Endothelial cell (in vitro differentiated cells): Measurements from ENCODE around the gene HLA-DRB5. TPM values are rescaled to one million over a fixed set of nuclear protein-coding genes. Genes with fewer than 3 reads are reported as not detected.

ENCODE experiments used
- DNase-seq: peaks from one replicate; pipeline ENCODE4 v3.0.0; 2021; ENCODE audit warnings: low spot score
- H3K27ac Mint-ChIP-seq: one replicate; pipeline ENCODE4 v1.8.0; 2021; ENCODE audit warnings: mixed read lengths, inconsistent platforms; ENCODE audit not compliant: unreplicated experiment
- H3K27me3 Mint-ChIP-seq: one replicate; pipeline ENCODE4 v1.8.0; 2021; ENCODE audit warnings: mild to moderate bottlenecking, moderate library complexity, mixed read lengths, inconsistent platforms; ENCODE audit not compliant: unreplicated experiment
- H3K36me3 Mint-ChIP-seq: one replicate; pipeline ENCODE4 v1.8.0; 2021; ENCODE audit warnings: mild to moderate bottlenecking, low read depth, mixed read lengths, inconsistent platforms; ENCODE audit not compliant: unreplicated experiment
- H3K4me1 Mint-ChIP-seq: one replicate; pipeline ENCODE4 v1.8.0; 2021; ENCODE audit warnings: mild to moderate bottlenecking, mixed read lengths, inconsistent platforms; ENCODE audit not compliant: unreplicated experiment
- H3K4me3 Mint-ChIP-seq: one replicate; pipeline ENCODE4 v1.8.0; 2021; ENCODE audit warnings: mild to moderate bottlenecking, mixed read lengths, inconsistent platforms; ENCODE audit not compliant: unreplicated experiment
- H3K9me3 Mint-ChIP-seq: one replicate; pipeline ENCODE4 v1.8.0; 2021; ENCODE audit warnings: mixed read lengths, inconsistent platforms; ENCODE audit not compliant: unreplicated experiment
- total RNA-seq: library from RNA; stranded (reverse); fragmentation: NEBNext Ultra II Directional; extraction: Animal tissue kit (Norgen Biotek cat#: 25700); gene quantifications from one replicate; pipeline ENCODE4 v1.2.1, GENCODE V29; 2021; ENCODE audit not compliant: unreplicated experiment
- TF ChIP-seq, protein P1 (sequence below): fragments of 200-600 bp; sonication (generic); IDR thresholded peaks from one replicate; pipeline ENCODE4 v1.5.0; 2021; ENCODE audit warnings: antibody characterized with exemption; ENCODE audit not compliant: unreplicated experiment

The HLA-DRB5 gene
- total RNA-seq, 1 donor from 2014 or later = 0.82 TPM

DNA sequence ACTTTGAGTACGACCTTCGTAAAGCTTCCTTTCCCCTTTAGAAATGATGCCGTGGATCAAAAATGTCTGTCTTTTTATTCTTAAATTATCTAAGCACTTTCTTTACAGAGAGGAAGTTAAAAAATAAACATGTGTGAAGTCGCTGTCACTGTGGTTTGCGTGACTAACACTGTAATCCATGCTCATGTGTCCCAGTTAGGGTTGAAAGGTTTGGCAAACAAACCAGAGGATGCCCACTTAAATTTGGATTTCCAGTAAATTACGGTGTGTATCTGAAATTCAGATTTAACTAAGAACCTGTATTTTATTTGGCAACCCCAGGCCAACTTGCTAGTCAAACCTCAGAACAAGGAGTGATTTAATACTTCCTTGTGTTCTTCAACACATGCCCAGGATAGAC is 38.5 kb upstream of the HLA-DRB5 start:
- no peaks in the 10 kb centered on the region for H3K27me3 Mint-ChIP-seq
- peaks cover 2% of the 10 kb centered on the region for H3K4me1 Mint-ChIP-seq
- no peaks in the 10 kb centered on the region for H3K9me3 Mint-ChIP-seq
- no peak overlapping the region for H3K27ac Mint-ChIP-seq
- TF ChIP-seq, protein P1, sequence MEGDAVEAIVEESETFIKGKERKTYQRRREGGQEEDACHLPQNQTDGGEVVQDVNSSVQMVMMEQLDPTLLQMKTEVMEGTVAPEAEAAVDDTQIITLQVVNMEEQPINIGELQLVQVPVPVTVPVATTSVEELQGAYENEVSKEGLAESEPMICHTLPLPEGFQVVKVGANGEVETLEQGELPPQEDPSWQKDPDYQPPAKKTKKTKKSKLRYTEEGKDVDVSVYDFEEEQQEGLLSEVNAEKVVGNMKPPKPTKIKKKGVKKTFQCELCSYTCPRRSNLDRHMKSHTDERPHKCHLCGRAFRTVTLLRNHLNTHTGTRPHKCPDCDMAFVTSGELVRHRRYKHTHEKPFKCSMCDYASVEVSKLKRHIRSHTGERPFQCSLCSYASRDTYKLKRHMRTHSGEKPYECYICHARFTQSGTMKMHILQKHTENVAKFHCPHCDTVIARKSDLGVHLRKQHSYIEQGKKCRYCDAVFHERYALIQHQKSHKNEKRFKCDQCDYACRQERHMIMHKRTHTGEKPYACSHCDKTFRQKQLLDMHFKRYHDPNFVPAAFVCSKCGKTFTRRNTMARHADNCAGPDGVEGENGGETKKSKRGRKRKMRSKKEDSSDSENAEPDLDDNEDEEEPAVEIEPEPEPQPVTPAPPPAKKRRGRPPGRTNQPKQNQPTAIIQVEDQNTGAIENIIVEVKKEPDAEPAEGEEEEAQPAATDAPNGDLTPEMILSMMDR = no peak
- H3K36me3 Mint-ChIP-seq = no peaks in the 10 kb centered on the region
- DNase-seq = no peak
- H3K4me3 Mint-ChIP-seq = no peak overlapping the region

- TF ChIP-seq, protein P1 = no peak
- no peak for DNase-seq
- Mint-ChIP-seq H3K4me1 (peaks cover 2% of the 10 kb centered on the region), H3K4me3 (no peak overlapping the region), H3K36me3 (no peaks in the 10 kb centered on the region), H3K9me3 (no peaks in the 10 kb centered on the region), H3K27ac (no peak overlapping the region), H3K27me3 (no peaks in the 10 kb centered on the region)
Measured at GRCh38 chr6:32566957-32567356, 36.9 kb upstream of the HLA-DRB5 start.

DNA sequence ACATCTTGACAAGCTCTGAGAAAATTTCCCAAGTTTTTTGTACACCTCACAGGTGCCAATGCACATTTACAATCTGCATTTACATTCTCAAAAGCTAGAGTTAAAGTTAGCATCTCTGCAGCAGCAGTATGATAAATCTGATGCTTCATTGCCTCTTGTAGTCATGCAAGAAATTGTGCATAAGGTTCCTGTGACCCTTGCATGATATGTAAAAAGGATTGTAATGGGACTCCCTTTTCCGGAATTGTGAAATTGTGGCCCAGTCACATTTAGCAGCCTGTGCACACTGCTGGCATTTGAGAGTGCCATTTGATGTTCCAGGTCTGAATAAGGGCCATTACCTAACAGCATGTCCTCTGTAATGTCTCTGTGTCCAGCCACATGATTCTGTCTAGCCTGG is 35.4 kb upstream of the HLA-DRB5 start:
- Mint-ChIP-seq H3K27ac (no peak overlapping the region), H3K27me3 (no peaks in the 10 kb centered on the region), H3K4me1 (no peaks in the 10 kb centered on the region), H3K9me3 (no peaks in the 10 kb centered on the region), H3K4me3 (no peak overlapping the region), H3K36me3 (no peaks in the 10 kb centered on the region)
- TF ChIP-seq, protein P1 = no peak
- DNase-seq = no peak

DNA sequence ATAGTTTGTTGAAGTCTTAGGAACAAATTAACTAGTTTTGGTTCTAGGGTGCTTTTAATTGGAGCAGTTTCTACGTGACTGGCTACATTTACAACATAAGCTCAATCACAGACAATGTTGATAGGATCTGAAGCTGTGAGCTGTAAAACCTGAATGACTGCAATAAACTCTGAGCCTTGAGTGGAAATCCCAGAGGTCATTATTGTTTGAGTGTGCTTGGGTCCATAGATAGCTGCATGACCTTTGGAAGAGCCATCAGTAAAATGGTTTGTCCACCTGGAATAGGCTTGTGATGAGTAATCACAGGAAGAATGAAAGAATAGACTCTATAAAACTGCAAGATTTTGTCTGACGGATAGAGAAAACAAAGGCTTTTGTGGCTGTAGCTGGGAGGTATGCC is 32.9 kb upstream of the HLA-DRB5 start:
- Mint-ChIP-seq H3K36me3 (no peaks in the 10 kb centered on the region), H3K27ac (no peak overlapping the region), H3K27me3 (no peaks in the 10 kb centered on the region), H3K4me1 (peaks cover 5% of the 10 kb centered on the region), H3K9me3 (no peaks in the 10 kb centered on the region), H3K4me3 (no peak overlapping the region)
- DNase-seq = no peak
- TF ChIP-seq, protein P1 = no peak

DNA sequence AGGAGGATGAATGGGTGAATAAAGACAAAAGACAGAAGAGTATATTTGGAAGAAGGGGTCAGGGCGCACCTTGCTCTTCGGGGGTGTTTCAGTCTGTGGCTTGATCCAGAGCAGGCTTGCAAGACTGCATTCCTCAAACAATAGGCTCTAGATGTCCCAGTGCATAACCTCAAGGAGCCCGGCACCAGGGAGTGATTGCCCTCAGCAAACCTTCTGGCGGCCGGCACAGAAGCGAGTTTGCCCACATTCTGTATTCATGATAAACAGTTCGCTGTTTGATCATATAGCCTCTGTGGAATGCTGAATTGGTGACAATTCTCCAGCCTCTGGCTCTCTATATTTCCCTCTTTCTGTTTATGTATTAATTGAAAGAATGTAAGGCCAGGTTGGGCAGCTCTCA is 29.7 kb upstream of the HLA-DRB5 start:
- H3K9me3 Mint-ChIP-seq = no peaks in the 10 kb centered on the region
- TF ChIP-seq, protein P1 = no peak
- no peak overlapping the region for H3K4me3 Mint-ChIP-seq
- H3K27me3 Mint-ChIP-seq = no peaks in the 10 kb centered on the region
- H3K4me1 Mint-ChIP-seq = peaks cover 5% of the 10 kb centered on the region
- no peaks in the 10 kb centered on the region for H3K36me3 Mint-ChIP-seq
- no peak for DNase-seq
- H3K27ac Mint-ChIP-seq = no peak overlapping the region
